NCI-H226 (cell line): ENCODE measurements around the gene FABP7.
A peak's percentile ranks its signal among the peaks of the same experiment; 100 is the strongest.

Experiments used
- DNase-seq: peaks from one replicate; pipeline ENCODE4 v3.0.0-alpha.2; 2015

Gene FABP7

DNA sequence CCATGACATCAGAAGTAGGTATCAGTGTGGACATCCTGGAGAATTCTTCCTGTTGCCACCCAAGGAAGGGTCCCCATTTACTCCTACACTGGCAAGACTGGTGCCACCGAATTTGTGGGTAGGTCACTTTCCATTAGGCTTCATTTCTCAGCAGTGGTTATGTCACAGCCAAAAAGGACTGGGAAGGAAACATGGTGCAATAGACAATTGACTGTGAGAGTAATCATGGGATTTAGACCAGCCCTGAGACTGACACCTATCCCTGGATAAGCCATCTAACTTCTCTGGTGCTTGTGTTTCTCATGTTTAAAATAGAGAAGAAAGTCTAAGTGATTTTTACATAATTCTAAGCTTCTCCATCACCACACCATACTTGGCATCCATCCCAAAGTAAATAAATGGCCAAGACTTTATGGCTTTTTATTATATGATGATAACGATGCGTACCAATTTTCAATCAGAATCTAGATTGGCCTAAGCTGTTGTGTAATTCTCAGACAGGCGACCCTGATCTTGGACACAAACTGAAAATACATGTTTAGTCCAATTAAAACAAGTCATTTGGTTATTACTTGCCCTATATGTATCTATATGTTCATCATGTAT, 19.7 kb downstream of the FABP7 start:
- DNase-seq, result no peak

DNA sequence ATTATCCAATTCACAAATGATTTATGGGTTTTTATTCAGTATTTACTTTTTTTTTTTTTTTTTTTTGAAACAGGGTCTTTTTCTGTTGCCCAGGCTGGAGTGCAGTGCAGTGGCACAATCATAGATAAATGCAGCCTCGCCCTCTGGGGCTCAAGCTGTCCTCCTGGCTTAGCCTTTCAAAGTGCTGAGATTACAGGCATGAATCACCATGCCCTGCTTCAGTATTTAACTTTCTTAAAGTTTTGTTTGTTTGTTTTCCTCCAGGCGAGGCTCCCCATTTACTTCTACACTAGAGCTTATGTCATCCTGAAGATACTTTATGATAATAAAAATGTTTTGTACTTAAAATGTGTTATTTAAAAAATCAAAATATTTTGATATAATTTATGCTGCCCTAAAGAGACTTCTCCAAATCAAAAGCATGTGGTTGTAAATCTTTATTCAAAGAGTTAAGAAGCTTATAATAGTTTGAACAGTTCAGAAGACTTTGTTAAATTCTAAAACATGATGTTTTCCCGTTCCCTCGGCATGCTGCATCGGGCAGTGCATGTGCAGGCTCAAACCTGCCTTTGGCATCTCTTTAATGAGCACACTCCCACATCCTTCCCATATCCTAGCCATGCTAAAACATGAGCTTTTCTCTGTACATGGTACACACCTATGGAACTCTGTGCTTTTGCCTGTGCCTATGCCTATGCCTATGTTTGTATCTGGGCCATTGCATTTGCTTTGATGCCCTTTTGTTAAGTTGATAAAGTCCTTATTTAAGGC, 20.6 kb downstream of the FABP7 start:
- peak; percentile 57 for DNase-seq

DNA sequence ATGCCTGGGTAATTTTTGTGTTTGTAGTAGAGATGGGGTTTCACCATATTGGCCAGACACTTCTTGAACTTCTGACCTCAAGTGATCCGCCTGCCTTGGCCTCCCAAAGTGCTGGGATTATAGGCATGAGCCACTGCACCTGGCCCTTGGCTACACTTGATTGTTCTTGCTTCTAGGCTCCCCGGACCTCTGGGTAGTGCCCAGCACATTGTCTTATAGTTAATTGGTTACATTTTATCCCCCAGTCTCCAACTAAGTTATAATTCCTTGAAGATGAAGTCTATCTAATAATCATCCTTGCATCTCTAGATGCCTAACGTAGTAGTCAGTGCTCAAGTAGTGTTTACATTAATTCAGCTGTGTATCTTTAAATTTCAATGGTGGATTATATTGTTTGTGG, 21.4 kb downstream of the FABP7 start:
- DNase-seq, result no peak

DNA sequence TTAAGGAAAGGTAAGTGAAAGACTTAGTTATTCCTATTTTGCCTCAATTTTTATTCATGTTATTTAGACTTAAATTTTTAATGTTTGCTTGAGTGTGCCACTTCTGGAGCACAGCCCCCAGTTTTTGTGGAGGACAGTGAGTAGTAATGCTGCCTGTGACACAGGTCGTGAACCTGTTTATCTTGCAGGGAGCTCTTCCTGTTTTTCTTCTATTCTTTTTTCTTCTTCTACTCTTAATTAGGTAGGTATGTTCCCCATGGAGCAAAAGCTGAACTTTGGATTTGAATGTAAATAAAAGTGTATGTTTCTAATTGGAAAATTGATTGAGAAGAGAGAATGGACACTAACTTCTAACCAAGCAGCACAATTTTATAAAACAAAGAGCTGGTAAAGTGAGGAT, 21.9 kb downstream of the FABP7 start:
- DNase-seq, result no peak

DNA sequence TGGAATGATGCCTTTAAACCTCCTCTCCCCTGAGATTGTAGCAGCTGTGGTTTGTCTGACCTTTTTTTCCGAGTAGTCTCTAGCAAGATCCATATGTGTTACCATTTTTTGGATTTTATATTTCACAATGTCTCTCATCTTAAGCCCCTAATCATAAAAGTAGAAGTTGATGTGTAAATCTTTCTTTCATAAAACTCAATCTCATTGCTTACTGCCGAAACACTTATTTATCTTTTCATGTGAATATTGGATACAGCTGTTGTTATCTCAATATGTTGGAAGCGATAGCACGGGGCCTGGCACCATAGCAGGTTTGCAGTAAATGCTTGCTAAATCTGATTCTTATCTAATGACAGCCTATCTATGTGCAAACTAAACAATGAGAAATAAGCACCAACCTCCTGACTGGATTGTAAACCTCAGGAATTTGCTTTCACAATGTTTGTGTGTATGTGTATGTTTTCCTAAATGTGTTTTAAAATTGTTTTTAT, 23.7 kb downstream of the FABP7 start:
- no peak for DNase-seq

DNA sequence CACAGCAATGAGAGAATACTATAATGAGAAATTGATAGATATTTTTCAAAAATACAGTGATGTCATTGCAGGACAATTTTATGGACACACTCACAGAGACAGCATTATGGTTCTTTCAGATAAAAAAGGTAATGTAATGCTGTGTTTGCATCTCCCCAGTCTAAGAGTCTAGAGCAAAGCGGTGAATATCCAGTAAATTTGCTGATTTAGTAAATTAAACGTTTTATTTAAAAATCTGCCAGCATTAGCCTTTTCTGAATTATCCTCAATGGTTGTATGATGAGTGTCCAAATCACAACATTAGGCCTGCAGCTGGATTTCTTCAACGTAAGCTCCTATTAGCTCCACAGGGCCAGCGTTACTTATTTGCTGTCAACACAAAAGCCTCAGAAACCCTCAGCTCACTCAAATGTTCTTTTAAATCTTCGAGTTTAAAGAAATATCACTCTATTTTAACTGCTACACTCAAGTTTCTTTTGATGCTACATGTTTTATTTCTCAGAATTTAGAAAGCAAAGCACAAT, 25.5 kb downstream of the FABP7 start:
- DNase-seq, result no peak

DNA sequence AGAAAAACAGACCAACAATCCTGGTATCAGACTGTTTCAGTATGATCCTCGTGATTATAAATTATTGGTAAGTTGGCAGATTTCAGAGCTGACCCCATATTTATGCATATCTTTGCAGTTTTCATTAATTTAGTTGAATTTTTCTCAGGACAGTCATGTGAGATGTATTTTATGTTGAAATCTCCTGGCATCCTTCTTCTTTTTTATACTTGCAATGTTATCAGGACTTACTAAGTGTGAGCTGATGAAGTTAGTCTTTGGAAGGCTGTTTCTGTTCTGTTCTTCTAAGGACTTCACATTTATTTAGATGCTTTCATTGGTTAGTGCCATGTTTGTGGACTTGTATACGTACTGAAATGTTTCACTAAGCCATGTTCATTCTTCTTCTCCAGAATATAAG, 26.8 kb downstream of the FABP7 start:
- no peak for DNase-seq

DNA sequence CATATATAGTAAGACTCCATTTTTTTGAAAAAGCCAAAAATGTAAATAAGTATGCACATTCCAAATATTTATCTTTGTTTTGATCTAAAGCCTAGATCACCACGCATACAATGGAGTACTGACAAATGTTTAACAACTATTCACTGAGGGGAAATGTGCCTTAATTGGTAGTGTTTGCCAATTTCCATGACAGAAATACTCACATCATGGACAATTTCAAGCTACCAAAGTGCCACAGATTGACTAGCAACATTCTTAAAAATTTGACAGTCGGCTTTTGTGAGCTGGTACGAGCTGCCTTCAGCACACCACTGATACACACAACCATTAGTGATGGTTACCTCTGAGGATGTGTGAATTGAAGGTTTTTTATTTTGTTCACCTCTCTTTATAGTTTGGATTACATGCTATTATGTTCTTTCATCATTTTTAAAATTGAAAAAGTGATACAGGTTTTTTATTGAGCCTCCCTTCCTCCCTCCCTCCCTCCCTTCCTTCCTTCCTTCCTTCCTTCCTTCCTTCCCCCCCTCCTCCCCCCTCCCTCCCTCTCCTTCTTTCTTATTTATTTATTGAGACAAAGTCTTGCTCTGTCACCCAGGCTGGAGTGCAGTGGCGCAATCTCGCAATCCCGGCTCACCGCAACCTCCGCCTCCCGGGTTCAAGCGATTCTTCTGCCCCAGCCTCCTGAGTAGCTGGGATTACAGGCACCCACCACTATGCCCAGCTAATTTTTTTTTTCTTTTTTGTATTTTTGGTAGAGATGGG, 28.8 kb downstream of the FABP7 start:
- no peak for DNase-seq

DNA sequence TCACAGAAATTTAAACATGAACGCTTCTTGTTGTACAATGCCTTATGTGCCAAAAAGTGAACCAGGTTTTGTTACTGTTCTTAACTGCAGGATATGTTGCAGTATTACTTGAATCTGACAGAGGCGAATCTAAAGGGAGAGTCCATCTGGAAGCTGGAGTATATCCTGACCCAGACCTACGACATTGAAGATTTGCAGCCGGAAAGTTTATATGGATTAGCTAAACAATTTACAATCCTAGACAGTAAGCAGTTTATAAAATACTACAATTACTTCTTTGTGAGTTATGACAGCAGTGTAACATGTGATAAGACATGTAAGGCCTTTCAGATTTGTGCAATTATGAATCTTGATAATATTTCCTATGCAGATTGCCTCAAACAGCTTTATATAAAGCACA, 29.5 kb downstream of the FABP7 start:
- no peak for DNase-seq

DNA sequence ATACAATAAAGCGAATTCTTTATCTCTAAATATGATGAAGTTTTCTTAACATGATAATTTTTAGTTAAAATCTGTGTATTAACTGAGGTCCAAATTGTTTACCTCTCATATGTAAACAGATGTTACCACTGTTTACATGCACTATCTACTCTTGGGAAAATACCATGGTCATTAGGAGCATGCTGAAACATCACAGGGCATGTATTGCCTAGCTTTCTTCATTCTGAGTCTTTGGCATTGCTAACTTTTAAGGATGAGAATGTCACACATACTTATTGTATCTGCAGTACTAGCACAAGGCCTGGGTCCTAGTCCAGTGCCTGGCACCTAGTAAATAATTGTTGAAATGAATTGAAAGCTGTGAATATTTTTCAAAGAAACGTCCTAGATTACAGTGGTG, 30.2 kb downstream of the FABP7 start:
- DNase-seq, result no peak

DNA sequence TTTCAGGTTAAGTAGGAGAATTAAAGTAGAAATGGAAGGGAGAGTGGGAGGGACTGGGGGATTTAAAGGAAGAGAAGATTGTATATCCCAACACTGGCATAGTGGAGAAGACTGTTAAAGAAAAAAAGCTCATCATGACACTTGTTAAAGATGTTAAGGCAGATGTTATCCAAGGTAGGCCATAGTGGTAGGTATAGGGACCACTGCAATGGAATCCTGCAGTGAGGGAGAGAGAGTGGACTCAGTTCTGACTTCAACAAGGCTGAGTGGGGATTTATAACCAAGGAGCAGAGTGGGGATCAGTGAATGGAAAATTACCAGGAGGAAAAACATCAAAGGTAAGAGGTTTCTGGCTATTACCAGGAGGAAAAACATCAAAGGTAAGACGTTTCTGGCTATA, 30.7 kb downstream of the FABP7 start:
- DNase-seq, result no peak

DNA sequence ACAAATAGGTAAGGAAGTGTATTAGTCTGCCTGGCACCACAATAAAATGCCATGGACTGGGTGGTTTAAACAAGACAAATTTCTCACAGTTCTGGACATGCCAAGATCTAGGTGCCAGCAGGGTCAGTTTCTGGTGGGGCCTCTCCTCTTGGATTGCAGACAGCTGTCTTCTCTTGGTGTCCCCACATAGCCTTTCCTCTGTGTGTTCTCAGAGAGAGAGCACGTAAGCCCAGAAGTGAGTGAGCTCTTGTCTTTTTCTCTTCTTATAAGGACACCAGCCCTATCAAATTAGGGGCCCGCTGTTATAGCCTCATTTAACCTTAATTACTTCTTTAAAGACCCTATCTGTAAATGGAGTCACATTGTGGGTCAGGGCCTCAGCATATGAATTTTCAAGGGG, 37.8 kb downstream of the FABP7 start:
- DNase-seq, result no peak

DNA sequence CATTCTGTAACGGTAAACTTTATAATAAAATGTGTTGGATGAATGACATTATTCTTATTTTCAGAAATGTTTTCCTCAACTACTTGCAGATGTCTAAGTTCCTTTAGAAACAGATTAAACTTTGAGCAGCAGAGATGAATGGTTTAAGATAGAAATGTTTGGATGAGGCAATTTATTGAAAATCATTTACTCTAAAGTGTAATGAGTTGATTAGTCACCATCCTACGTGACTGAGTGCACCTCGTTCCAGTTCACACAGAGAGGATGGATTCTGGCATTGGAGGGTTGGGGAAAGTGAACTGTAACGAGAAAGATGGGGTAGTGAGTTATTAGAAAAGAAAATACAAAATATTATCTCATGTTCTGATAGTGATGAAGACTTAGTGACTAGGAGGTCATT, 38.2 kb downstream of the FABP7 start:
- no peak for DNase-seq

DNA sequence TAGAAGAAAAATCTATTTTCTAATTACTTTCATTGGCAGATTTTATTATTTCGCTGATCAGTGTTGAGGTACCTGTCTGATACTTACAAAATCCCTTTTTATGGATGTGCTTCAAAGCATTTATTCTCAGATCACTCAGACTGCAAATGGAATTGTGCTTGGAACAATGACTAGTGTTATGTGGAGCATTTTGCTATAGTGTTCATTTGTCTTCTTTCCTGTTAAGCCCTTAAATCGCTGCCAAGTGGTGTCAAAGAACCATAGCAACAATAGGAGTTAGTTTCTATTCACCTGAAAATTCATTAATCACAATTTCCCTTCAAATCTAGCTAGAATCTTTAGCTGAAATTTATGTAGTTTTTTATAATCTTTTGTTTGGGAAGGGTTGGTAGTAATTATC, 39.4 kb downstream of the FABP7 start:
- no peak for DNase-seq

DNA sequence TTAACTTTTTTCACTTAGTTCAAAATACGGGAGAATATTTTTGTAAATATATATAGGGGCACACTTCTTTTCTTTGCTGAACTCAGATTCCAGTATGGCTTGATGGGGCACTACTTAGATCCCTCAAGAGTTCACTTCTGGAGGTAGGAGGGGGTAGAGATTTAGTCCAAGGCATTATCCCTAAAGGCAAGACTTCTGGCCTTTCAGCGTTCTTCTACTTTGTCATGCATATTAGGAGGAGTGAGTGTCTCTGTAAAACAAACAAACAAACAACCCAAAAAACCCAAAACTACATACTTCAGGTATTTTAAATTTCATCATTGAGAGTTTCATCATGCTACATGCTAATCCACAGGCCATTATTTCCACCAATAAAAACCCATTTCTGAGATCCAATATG, 41.6 kb downstream of the FABP7 start:
- DNase-seq, result no peak

DNA sequence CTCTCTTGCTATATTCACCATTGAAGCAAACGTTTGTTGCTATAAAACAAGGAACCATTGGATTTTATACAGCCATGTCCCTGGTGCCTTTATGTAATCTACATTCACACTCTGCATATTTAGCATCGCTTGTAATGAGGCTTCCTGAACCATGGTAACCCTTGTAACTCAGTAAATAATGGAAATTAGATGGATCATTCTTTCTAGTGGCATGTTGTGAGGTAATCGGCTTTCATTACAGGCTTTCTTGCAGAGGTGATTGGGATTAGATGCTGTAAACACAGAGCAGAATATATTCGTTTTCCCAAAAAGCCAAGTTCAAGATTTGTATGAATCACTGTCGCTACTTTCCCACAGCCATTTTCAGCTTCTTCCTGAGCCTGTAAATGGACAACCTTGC, 45.6 kb downstream of the FABP7 start:
- no peak for DNase-seq

DNA sequence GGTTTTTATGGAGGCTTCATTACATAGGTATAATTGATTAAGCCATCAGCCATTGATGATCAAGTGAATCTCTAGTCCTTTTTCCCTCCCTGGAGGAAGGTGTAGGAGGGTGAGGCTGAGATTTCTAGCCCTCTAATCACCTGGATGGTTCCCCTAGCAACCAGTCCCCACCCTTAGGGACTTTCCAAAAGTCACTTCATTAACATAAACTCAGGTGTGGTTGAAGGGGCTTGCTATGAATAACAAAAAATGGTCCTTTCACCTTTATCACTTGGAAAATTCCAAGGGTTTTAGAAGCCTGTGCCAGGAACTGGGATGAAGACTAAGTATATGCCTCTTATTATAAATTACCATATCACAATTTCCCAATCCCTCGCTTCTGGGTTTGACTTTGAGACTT, 49.9 kb downstream of the FABP7 start:
- no peak for DNase-seq

DNA sequence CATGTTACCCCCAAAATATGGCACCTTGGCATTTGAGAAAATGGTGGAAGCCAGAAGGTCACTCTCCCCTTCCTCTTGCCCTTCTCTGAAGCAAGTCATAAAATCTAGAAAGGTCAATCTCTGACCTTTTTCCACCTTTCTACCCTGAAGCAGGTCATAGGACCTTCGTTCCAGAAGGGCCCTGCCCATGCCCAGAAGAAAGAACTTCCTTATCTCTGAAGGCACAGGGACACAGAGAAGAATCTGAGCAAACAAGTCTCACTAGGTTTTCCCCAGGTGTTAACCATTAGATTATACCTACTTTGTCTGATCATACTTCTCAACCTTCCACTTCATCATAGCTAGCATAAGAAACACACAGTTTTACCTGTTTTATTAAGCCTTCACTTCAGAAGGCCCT, 52.0 kb downstream of the FABP7 start:
- no peak for DNase-seq

DNA sequence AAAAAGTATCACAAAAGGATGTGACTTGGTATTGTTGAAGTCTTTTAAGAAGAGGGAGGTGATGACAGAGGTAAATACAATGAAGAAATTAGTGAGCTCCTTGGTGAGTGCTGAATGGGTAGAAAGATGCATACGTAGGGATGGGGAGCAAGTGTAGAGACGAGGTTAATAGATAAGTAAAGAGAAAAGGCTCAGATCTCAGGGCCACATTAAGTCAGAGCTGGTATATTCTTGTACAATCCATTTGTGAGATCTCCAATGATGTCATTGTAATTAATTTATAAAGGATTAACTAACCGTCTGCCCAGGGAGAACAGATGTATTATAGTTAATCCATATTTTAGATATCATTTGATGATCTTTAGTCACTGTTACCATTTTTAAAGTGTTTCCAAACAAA, 52.9 kb downstream of the FABP7 start:
- no peak for DNase-seq

DNA sequence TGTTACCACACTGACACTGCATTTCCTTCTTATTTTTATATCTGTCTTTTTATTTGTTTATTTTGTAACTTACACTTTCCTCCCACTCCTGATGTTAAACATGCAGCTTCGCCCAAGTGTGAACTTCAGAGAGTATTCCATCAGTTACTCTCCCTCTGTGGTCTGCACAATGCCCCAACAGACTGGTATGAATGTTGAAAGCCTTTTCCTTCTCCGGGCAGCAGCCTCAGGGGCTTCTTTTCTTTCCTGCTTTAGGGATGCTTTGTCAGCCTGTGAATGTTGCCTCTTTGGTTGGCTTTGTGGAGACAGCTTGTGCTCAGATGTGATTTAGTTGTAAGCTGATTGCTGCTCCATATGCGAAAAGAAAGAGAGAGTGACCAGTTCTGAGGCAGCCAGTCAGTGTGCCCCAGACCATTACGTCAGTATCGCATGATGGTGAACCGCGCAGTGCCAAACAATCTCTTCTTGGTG, 53.5 kb downstream of the FABP7 start:
- no peak for DNase-seq
